EL (cell line): ENCODE measurements around the gene HMGN5.

Source experiments
- DNase-seq: peaks from one replicate; pipeline ENCODE4 v3.0.0-alpha.2; 2016

Gene HMGN5

DNA sequence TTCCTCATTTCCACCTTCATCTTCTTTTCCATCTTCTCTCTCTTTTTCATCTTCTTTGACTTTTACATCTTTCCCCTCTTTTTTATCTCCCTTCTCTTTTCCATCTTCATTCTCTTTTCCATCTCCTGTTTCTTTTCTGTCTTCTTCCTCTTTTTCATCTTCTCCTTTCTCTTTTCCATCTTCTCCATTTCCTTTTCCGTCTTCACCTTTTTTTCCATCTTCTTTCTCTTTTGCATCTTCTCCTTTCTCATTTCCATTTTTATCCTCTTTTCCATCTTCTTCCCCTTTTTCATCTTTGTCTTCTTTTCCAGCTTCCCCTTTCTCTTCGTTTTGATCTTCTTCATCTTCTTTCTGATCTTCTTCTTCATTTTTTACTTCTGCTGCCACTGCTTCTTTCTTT is 87.0 kb downstream of the HMGN5 start:
- no peak for DNase-seq

DNA sequence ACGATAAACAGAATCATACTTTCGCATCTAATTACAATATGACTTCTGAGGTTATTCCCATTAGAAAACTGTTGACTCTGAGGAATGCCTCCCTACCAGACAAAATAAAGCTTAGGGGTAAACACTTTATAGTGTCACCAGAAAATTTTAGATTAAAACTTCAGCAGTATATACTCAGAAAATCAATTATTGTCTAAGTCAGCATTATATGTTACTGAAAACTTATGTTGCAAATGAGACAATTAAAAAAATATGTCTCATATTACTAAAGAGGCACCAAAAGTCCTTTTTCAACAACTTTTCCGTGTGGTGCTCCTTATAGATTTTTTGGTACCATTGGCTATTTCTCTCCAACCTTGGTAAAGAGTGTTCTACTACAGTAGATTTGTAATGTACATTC is 91.4 kb downstream of the HMGN5 start:
- DNase-seq = no peak

- DNase-seq = no peak
Measured at GRCh38 chrX:81082649-81083048, 119.1 kb downstream of the HMGN5 start.
